Liver (tissue), 9 donors: Measurements from ENCODE around the gene RAPGEF6. TPM values are rescaled to one million over a fixed set of nuclear protein-coding genes. Genes with fewer than 3 reads are reported as not detected.

Source experiments
- DNase-seq: peaks from one replicate; pipeline ENCODE4 v3.0.0-alpha.2; 2017; ENCODE audit warnings: low spot score
- H3K27ac ChIP-seq, 2 donors: one replicate each; pipeline ENCODE4 v1.7.0; 2013; ENCODE audit warnings: inconsistent platforms in 2 of 2, low read length in 2 of 2, control low read depth in 1 of 2, low read depth in 1 of 2, mild to moderate bottlenecking in 1 of 2
- H3K27me3 ChIP-seq, 4 donors: one replicate each; pipeline versions ENCODE4 v1.6.1 to v1.7.0; 2013; ENCODE audit warnings: low read length in 3 of 4, inconsistent platforms in 1 of 4, mild to moderate bottlenecking in 1 of 4, moderate library complexity in 1 of 4; ENCODE audit not compliant: control insufficient read depth in 4 of 4, insufficient read depth in 4 of 4
- H3K36me3 ChIP-seq, 4 donors: one replicate each; pipeline versions ENCODE4 v1.6.1 to v1.7.0; 2013; ENCODE audit warnings: low read length in 3 of 4, mild to moderate bottlenecking in 3 of 4, low read depth in 1 of 4, moderate library complexity in 1 of 4; ENCODE audit not compliant: control insufficient read depth in 4 of 4, insufficient read depth in 3 of 4
- H3K4me1 ChIP-seq, 4 donors: one replicate each; pipeline versions ENCODE4 v1.6.1 to v1.7.0; 2013; ENCODE audit warnings: low read length in 3 of 4, mild to moderate bottlenecking in 3 of 4, moderate library complexity in 1 of 4; ENCODE audit not compliant: control insufficient read depth in 4 of 4, insufficient read depth in 4 of 4
- H3K4me3 ChIP-seq, 3 donors: one replicate each; pipeline versions ENCODE4 v1.6.1 to v1.7.0; 2013; ENCODE audit warnings: low read length in 3 of 3, control low read depth in 1 of 3, low read depth in 1 of 3, mild to moderate bottlenecking in 1 of 3
- H3K9ac ChIP-seq, 2 donors: one replicate each; pipeline ENCODE4 v1.7.0; 2013; ENCODE audit warnings: low read length in 2 of 2, mild to moderate bottlenecking in 2 of 2, moderate library complexity in 2 of 2, control low read depth in 1 of 2, low read depth in 1 of 2
- H3K9me3 ChIP-seq, 4 donors: one replicate each; pipeline versions ENCODE4 v1.6.1 to v1.7.0; 2013; ENCODE audit warnings: low read length in 3 of 4; ENCODE audit not compliant: control insufficient read depth in 4 of 4
- ATF3 ChIP-seq: IDR thresholded peaks from 2 replicates; pipeline ENCODE4 v1.6.1; 2016; ENCODE audit warnings: antibody characterized with exemption
- CTCF ChIP-seq: fragments of 150-350 bp; IDR thresholded peaks from 2 replicates; pipeline ENCODE4 v1.5.1; 2017; ENCODE audit warnings: improper control_type of control experiment, low read depth, low read length; ENCODE audit not compliant: missing input control
- EGR1 ChIP-seq, 2 donors: IDR thresholded peaks; 2 replicates each; pipeline ENCODE4 v1.6.1; 2016 to 2018; ENCODE audit warnings: antibody characterized with exemption in 2 of 2, low read depth in 2 of 2
- FOXA1 ChIP-seq: IDR thresholded peaks from 2 replicates; pipeline ENCODE4 v1.6.1; 2016; ENCODE audit warnings: antibody characterized with exemption
- FOXA2 ChIP-seq: IDR thresholded peaks from 2 replicates; pipeline ENCODE4 v1.6.1; 2016; ENCODE audit warnings: antibody characterized with exemption
- GABPA ChIP-seq, 2 donors: IDR thresholded peaks in 1 of 2; conservative IDR thresholded peaks in 1 of 2; 2 replicates each; pipeline ENCODE4 v1.6.1; 2016; ENCODE audit warnings: antibody characterized with exemption in 2 of 2, mild to moderate bottlenecking in 1 of 2, moderate library complexity in 1 of 2
- HNF4A ChIP-seq, 2 donors: conservative IDR thresholded peaks; 2 replicates each; pipeline ENCODE4 v1.6.1; 2016; ENCODE audit warnings: antibody characterized with exemption in 2 of 2, mild to moderate bottlenecking in 2 of 2
- HNF4G ChIP-seq: IDR thresholded peaks from 2 replicates; pipeline ENCODE4 v1.6.1; 2016; ENCODE audit warnings: antibody characterized with exemption
- JUND ChIP-seq, 2 donors: IDR thresholded peaks; 2 replicates each; pipeline ENCODE4 v1.6.1; 2016; ENCODE audit warnings: antibody characterized with exemption in 2 of 2
- MAX ChIP-seq: IDR thresholded peaks from 2 replicates; pipeline ENCODE4 v1.6.1; 2016; ENCODE audit warnings: antibody characterized with exemption
- NR2F2 ChIP-seq: IDR thresholded peaks from 2 replicates; pipeline ENCODE4 v1.6.1; 2016; ENCODE audit warnings: antibody characterized with exemption
- RAD21 ChIP-seq, 2 donors: IDR thresholded peaks; 2 replicates each; pipeline ENCODE4 v1.6.1; 2016; ENCODE audit warnings: antibody characterized with exemption in 2 of 2, mild to moderate bottlenecking in 2 of 2
- REST ChIP-seq: IDR thresholded peaks from 2 replicates; pipeline ENCODE4 v1.6.1; 2016; ENCODE audit warnings: antibody characterized with exemption, mild to moderate bottlenecking
- RXRA ChIP-seq, 2 donors: IDR thresholded peaks; 2 replicates each; pipeline ENCODE4 v1.6.1; 2017 to 2018; ENCODE audit warnings: antibody characterized with exemption in 2 of 2, mild to moderate bottlenecking in 1 of 2
- SP1 ChIP-seq: IDR thresholded peaks from 2 replicates; pipeline ENCODE4 v1.6.1; 2018; ENCODE audit warnings: antibody characterized with exemption, mild to moderate bottlenecking
- YY1 ChIP-seq: IDR thresholded peaks from 2 replicates; pipeline ENCODE4 v1.6.1; 2016; ENCODE audit warnings: antibody characterized with exemption, mild to moderate bottlenecking
- ZBTB33 ChIP-seq: IDR thresholded peaks from 2 replicates; pipeline ENCODE4 v1.6.1; 2016; ENCODE audit warnings: antibody characterized with exemption
- WGBS: extraction: QIAGEN DNeasy Blood & Tissue Kit; methylation state at CpG from one replicate; pipeline ENCODE4 v1.1.7; 2013; 5-methylcytosine and 5-hydroxymethylcytosine counted together
- polyA plus RNA-seq, 2 donors: library from polyadenylated mRNA; stranded (reverse) in 1 of 2; unstranded in 1 of 2; fragments of 200-250 nt in 1 of 2; fragments of >200 nt in 1 of 2; fragmentation: Nextera tagmentation in 1 of 2; extraction: Ambion mirVana in 1 of 2; gene quantifications; one replicate each; pipeline versions ENCODE4 v1.2.1 to v1.2.3, GENCODE V29; 2013 to 2015
- total RNA-seq, 2 donors: library from RNA; depleted of rRNA; stranded (reverse); fragments of >200 nt; gene quantifications; one replicate each; pipeline ENCODE4 v1.2.3, GENCODE V29; 2014
- donor health status: healthy.
- donor health status: healthy.
- donor health status: healthy.
- donor health status: healthy.
- donor health status: healthy.

Gene RAPGEF6
- total and polyA plus RNA-seq, 4 donors = 1.7 to 16.1 (median 8.6) TPM

GRCh38 chr5:131379723-131380122 is 255.3 kb downstream of the RAPGEF6 start:
- peak overlapping the region; percentile 64 to 69 for H3K27ac ChIP-seq
- no peak for DNase-seq
- H3K36me3 ChIP-seq = no peaks in the 10 kb centered on the region
- no peaks in the 10 kb centered on the region for H3K27me3 ChIP-seq
- TF ChIP-seq REST (no peak), HNF4G (no peak), GABPA (IDR thresholded peaks at IDR 0.05 in 1 of 2, conservative IDR thresholded peaks at IDR 0.05 in 1 of 2) (peak in 1 of 2 donors; percentile 28), NR2F2 (peak; percentile 31), SP1 (peak; percentile 39), CTCF (no peak)
- 50% methylated on average over 7 of the region's 7 CpGs for WGBS
- H3K9ac ChIP-seq = peak overlapping the region in 1 of 2 donors; percentile 9
- no peak overlapping the region for H3K4me3 ChIP-seq
- H3K4me1 ChIP-seq = peaks cover 0 to 6% (median 2%) of the 10 kb centered on the region in 4 donors
- H3K9me3 ChIP-seq = no peaks in the 10 kb centered on the region

- Histone ChIP-seq H3K9me3 (no peaks in the 10 kb centered on the region), H3K4me1 (peaks cover 0 to 7% (median 3%) of the 10 kb centered on the region in 4 donors), H3K36me3 (no peaks in the 10 kb centered on the region), H3K9ac (peak overlapping the region in 1 of 2 donors; percentile 55), H3K27me3 (no peaks in the 10 kb centered on the region), H3K27ac (peak overlapping the region; percentile 64 to 69), H3K4me3 (no peak overlapping the region)
- TF ChIP-seq RXRA (IDR thresholded peaks at IDR 0.05) (no peak), SP1 (no peak), CTCF (no peak), EGR1 (IDR thresholded peaks at IDR 0.05; ENCODE audit: low read depth in 2 of 2) (no peak), YY1 (no peak), RAD21 (IDR thresholded peaks at IDR 0.05) (no peak), MAX (no peak), JUND (IDR thresholded peaks at IDR 0.05) (no peak), HNF4A (conservative IDR thresholded peaks at IDR 0.05) (no peak), GABPA (IDR thresholded peaks at IDR 0.05 in 1 of 2, conservative IDR thresholded peaks at IDR 0.05 in 1 of 2) (no peak), ATF3 (no peak), FOXA1 (no peak), NR2F2 (no peak), HNF4G (no peak), FOXA2 (no peak), ZBTB33 (no peak)
- no peak for DNase-seq
Observed at GRCh38 chr5:131378721-131379541, 256.1 kb downstream of the RAPGEF6 start.
